Gastroesophageal sphincter (tissue), 3 donors: Measurements from ENCODE around the gene ARL6IP5.

Experiments
- EP300 ChIP-seq: sonication (generic); formaldehyde crosslinking; IDR thresholded peaks from one replicate; pipeline ENCODE4 v1.6.1; 2017; ENCODE audit warnings: antibody characterized with exemption, mild to moderate bottlenecking
- POLR2A ChIP-seq, 2 donors: fragments of 450-650 bp; IDR thresholded peaks; one replicate each; pipeline ENCODE4 v1.6.1; 2017; ENCODE audit warnings: antibody characterized with exemption in 2 of 2, mild to moderate bottlenecking in 2 of 2, moderate library complexity in 1 of 2
- POLR2AphosphoS5 ChIP-seq: sonication (generic); formaldehyde crosslinking; IDR thresholded peaks from one replicate; pipeline ENCODE4 v1.6.1; 2017; ENCODE audit warnings: antibody characterized with exemption
- TF ChIP-seq, protein P1 (sequence below), 4 experiments: fragments of 200-600 bp in 2 of 4; fragments of 450-650 bp in 2 of 4; sonication (generic) in 1 of 4; IDR thresholded peaks; one replicate each; pipeline ENCODE4 v1.5.1; 2017 to 2019; ENCODE audit warnings: antibody characterized with exemption in 4 of 4, mild to moderate bottlenecking in 2 of 4, moderate library complexity in 2 of 4

DNA sequence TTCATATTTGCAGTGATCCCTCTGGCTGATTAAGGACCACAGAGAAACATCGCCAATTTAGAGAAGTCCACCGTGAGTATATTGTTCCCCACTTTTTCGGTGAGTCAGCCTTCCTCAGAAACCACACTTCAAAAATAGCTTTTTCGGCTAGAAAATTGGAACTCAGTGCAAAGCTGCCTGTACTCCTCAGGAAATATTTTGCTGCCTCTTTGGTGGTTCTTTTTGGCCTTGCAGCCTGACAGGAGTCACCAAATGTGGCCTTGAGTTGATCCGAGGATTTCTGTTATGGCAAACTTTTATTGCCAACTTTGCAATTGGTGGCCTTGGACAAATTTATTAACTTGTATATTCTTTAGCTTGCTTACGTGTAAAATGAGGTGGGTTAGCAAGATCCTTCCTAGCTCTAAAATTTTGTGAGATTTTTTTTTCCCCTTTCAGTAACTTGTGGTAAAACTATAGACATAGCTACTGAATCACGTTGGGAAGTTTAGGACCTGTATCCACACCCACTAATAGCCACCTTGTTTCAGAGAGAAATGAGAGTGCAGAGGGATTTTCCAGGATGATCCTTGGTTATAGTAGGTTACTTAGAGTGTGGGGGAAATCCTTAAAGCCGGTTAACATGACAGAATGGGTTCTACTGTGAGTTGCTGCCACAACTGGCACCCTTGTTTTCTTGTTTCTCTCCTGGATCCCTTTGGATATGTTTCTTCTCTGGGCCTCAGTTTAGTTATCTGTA is 9.9 kb downstream of the ARL6IP5 start:
- no peak for TF ChIP-seq POLR2A (IDR thresholded peaks at IDR 0.05)
- TF ChIP-seq EP300, result no peak
- TF ChIP-seq, protein P1, sequence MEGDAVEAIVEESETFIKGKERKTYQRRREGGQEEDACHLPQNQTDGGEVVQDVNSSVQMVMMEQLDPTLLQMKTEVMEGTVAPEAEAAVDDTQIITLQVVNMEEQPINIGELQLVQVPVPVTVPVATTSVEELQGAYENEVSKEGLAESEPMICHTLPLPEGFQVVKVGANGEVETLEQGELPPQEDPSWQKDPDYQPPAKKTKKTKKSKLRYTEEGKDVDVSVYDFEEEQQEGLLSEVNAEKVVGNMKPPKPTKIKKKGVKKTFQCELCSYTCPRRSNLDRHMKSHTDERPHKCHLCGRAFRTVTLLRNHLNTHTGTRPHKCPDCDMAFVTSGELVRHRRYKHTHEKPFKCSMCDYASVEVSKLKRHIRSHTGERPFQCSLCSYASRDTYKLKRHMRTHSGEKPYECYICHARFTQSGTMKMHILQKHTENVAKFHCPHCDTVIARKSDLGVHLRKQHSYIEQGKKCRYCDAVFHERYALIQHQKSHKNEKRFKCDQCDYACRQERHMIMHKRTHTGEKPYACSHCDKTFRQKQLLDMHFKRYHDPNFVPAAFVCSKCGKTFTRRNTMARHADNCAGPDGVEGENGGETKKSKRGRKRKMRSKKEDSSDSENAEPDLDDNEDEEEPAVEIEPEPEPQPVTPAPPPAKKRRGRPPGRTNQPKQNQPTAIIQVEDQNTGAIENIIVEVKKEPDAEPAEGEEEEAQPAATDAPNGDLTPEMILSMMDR (IDR thresholded peaks at IDR 0.05), result peak in 1 of 4 experiments; percentile 11
- no peak for TF ChIP-seq POLR2AphosphoS5
